Measurements from ENCODE around the gene LHB.

DNA sequence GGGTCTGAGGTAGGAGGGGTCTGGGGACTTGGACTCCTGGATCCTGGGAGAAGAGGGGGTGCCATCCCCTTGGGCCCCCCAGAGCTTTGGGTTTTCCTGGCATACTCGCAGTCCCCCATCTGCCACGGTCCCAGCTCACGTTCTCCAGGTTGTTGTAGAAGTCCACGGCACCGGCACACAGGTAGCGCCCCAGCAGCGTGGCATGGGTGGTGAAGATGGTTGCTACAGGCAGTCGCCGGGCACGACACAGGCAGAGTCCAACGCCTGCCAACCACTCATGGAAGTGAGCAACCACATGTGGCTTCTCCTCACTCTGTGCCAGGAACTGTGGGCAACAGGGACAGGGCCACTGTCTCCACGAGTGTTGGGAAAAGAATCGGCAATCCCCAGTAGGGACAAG lies 31.2 kb downstream of the LHB start:
- TF ChIP-seq, protein P1, sequence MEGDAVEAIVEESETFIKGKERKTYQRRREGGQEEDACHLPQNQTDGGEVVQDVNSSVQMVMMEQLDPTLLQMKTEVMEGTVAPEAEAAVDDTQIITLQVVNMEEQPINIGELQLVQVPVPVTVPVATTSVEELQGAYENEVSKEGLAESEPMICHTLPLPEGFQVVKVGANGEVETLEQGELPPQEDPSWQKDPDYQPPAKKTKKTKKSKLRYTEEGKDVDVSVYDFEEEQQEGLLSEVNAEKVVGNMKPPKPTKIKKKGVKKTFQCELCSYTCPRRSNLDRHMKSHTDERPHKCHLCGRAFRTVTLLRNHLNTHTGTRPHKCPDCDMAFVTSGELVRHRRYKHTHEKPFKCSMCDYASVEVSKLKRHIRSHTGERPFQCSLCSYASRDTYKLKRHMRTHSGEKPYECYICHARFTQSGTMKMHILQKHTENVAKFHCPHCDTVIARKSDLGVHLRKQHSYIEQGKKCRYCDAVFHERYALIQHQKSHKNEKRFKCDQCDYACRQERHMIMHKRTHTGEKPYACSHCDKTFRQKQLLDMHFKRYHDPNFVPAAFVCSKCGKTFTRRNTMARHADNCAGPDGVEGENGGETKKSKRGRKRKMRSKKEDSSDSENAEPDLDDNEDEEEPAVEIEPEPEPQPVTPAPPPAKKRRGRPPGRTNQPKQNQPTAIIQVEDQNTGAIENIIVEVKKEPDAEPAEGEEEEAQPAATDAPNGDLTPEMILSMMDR (IDR thresholded peaks at IDR 0.05; ENCODE audit: low read length) = no peak
- no peak for TF ChIP-seq EZH2 (IDR thresholded peaks at IDR 0.05; ENCODE audit: borderline replicate concordance, low read length)
